HL-60 (cell line): ENCODE measurements around the gene ESRRB.

ENCODE experiments used
- GABPA ChIP-seq: IDR thresholded peaks from 2 replicates; pipeline ENCODE4 v1.6.1; 2012; ENCODE audit warnings: low read depth
- POLR2AphosphoS5 ChIP-seq: IDR thresholded peaks from 2 replicates; pipeline ENCODE4 v1.6.1; 2012; ENCODE audit warnings: low read depth
- REST ChIP-seq: IDR thresholded peaks from 2 replicates; pipeline ENCODE4 v1.6.1; 2012; ENCODE audit warnings: low read depth; ENCODE audit not compliant: insufficient replicate concordance
- TF ChIP-seq, protein P1 (sequence below): IDR thresholded peaks from one replicate; pipeline ENCODE4 v1.5.1; 2011; ENCODE audit warnings: low read length, control low read depth, inconsistent platforms; ENCODE audit not compliant: insufficient read depth

- no peak for TF ChIP-seq GABPA
- TF ChIP-seq, protein P1, sequence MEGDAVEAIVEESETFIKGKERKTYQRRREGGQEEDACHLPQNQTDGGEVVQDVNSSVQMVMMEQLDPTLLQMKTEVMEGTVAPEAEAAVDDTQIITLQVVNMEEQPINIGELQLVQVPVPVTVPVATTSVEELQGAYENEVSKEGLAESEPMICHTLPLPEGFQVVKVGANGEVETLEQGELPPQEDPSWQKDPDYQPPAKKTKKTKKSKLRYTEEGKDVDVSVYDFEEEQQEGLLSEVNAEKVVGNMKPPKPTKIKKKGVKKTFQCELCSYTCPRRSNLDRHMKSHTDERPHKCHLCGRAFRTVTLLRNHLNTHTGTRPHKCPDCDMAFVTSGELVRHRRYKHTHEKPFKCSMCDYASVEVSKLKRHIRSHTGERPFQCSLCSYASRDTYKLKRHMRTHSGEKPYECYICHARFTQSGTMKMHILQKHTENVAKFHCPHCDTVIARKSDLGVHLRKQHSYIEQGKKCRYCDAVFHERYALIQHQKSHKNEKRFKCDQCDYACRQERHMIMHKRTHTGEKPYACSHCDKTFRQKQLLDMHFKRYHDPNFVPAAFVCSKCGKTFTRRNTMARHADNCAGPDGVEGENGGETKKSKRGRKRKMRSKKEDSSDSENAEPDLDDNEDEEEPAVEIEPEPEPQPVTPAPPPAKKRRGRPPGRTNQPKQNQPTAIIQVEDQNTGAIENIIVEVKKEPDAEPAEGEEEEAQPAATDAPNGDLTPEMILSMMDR: no peak
- TF ChIP-seq REST: no peak
- TF ChIP-seq POLR2AphosphoS5: no peak
These were observed at the start of gene ESRRB for GRCh38 chr14:76375947-76376404.
